Activated T-helper 1 cell treated with anti-CD3 and anti-CD28 coated beads, Interleukin-12 subunit alpha, Interleukin-12 subunit beta, Interleukin-2, Interleukin-4 antibody, amounts not matched to agents 30 ng/mL and 10 ng/mL and 1 ng/mL, durations not matched to agents 14 hours and 24 hours and 36 hours (primary cell): ENCODE measurements around the gene TREX2. TPM values are rescaled to one million over a fixed set of nuclear protein-coding genes. Genes with fewer than 3 reads are reported as not detected.
A peak's percentile ranks its signal among the peaks of the same experiment; 100 is the strongest.

Source experiments
- DNase-seq: peaks from one replicate; pipeline ENCODE4 v3.0.0; 2021; ENCODE audit warnings: low spot score
- H3K27ac Mint-ChIP-seq: one replicate; pipeline ENCODE4 v1.8.0; 2021; ENCODE audit warnings: mild to moderate bottlenecking, mixed read lengths
- H3K27me3 Mint-ChIP-seq: one replicate; pipeline ENCODE4 v1.8.0; 2022; ENCODE audit warnings: mild to moderate bottlenecking, moderate library complexity, mixed read lengths; ENCODE audit not compliant: insufficient read depth
- H3K36me3 Mint-ChIP-seq: one replicate; pipeline ENCODE4 v1.8.0; 2021; ENCODE audit warnings: low read depth, mixed read lengths
- H3K4me1 Mint-ChIP-seq: one replicate; pipeline ENCODE4 v1.8.0; 2021; ENCODE audit warnings: low read depth, mixed read lengths
- H3K4me3 Mint-ChIP-seq: one replicate; pipeline ENCODE4 v1.8.0; 2021; ENCODE audit warnings: mild to moderate bottlenecking, moderate library complexity, mixed read lengths
- H3K9me3 Mint-ChIP-seq: one replicate; pipeline ENCODE4 v1.8.0; 2021; ENCODE audit warnings: mixed read lengths
- intact Hi-C: fragments of 100-400 bp; cut with micrococcal nuclease; formaldehyde crosslinking; loops from one replicate; pipeline ENCODE4 v1.15.1; 2024
- total RNA-seq: library from RNA; stranded (reverse); gene quantifications from 2 replicates; pipeline ENCODE4 v1.2.3, GENCODE V29; 2022

Gene TREX2
- total RNA-seq, 1 donor from 2014 or later, result 1.3 TPM

DNA sequence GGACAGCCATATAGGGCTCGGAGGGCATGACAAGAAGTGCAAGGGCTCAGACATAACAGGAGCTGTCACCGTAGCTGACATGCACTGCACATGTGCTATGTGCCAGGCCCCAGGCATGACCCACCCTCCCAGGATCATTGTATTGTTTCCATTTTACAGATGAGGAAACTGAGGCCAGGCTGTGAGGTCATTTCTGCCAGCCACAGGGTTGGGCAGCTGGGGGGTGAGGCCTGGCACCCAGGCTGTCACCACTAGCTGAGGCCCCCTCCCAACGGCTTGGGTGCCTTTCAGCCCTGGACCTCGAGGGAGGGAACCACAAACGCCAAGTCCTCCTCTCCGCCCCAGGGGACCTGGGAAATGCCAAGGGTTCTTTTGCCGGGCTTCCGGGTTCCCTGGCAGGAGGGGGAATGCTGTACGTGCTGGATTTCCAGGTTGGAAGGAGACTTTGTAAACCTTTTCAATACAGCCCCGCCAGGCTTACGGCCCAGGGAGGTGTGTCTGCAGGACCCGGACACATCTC lies 12.6 kb downstream of the TREX2 start:
- no peak for DNase-seq
- H3K27ac Mint-ChIP-seq, result no peak overlapping the region
- H3K27me3 Mint-ChIP-seq, result no peaks in the 10 kb centered on the region
- intact Hi-C loops, result no loop called here
- H3K36me3 Mint-ChIP-seq, result no peaks in the 10 kb centered on the region
- H3K9me3 Mint-ChIP-seq, result no peaks in the 10 kb centered on the region
- H3K4me3 Mint-ChIP-seq, result no peak overlapping the region
- no peaks in the 10 kb centered on the region for H3K4me1 Mint-ChIP-seq

- Mint-ChIP-seq H3K4me1 (no peaks in the 10 kb centered on the region), H3K4me3 (no peak overlapping the region), H3K27ac (no peak overlapping the region), H3K9me3 (no peaks in the 10 kb centered on the region), H3K36me3 (no peaks in the 10 kb centered on the region), H3K27me3 (no peaks in the 10 kb centered on the region)
- intact Hi-C loops, result no loop called here
- no peak for DNase-seq
Observed at GRCh38 chrX:153430796-153431195, 15.1 kb downstream of the TREX2 start.

- H3K36me3 Mint-ChIP-seq, result no peaks in the 10 kb centered on the region
- H3K4me1 Mint-ChIP-seq, result no peaks in the 10 kb centered on the region
- H3K27me3 Mint-ChIP-seq, result no peaks in the 10 kb centered on the region
- H3K4me3 Mint-ChIP-seq, result no peak overlapping the region
- no peak overlapping the region for H3K27ac Mint-ChIP-seq
- intact Hi-C loops, result no loop called here
- no peak for DNase-seq
- no peaks in the 10 kb centered on the region for H3K9me3 Mint-ChIP-seq
Observed at GRCh38 chrX:153426204-153426603, 19.7 kb downstream of the TREX2 start.

DNA sequence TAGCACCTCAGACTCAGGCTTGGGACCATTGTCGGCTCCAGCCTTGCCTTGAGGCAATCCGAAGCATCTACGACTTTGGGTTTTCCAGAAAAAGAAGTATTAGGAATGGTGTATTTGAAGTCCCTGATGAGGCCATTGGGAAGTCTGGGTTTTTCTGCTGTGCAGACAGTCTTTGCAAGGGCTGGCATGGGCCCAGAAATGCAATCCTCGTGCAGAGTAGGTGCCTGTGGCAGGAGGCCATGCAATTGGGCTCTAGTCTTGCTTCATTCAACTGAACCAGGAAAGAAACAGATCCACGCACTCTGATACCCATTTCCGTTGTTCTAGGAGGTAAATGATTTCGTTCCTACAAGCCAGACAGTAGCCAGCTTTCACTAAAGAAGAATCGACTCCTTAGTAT lies 22.2 kb downstream of the TREX2 start:
- Mint-ChIP-seq H3K4me1 (no peaks in the 10 kb centered on the region), H3K27ac (no peak overlapping the region), H3K4me3 (no peak overlapping the region), H3K9me3 (no peaks in the 10 kb centered on the region), H3K27me3 (no peaks in the 10 kb centered on the region), H3K36me3 (no peaks in the 10 kb centered on the region)
- intact Hi-C loops, result no loop called here
- DNase-seq, result no peak

- Mint-ChIP-seq H3K4me1 (no peaks in the 10 kb centered on the region), H3K27ac (no peak overlapping the region), H3K4me3 (no peak overlapping the region), H3K27me3 (no peaks in the 10 kb centered on the region), H3K36me3 (no peaks in the 10 kb centered on the region), H3K9me3 (no peaks in the 10 kb centered on the region)
- DNase-seq, result no peak
- intact Hi-C loops, result no loop called here
Observed at GRCh38 chrX:153421856-153422255, 24.0 kb downstream of the TREX2 start.

DNA sequence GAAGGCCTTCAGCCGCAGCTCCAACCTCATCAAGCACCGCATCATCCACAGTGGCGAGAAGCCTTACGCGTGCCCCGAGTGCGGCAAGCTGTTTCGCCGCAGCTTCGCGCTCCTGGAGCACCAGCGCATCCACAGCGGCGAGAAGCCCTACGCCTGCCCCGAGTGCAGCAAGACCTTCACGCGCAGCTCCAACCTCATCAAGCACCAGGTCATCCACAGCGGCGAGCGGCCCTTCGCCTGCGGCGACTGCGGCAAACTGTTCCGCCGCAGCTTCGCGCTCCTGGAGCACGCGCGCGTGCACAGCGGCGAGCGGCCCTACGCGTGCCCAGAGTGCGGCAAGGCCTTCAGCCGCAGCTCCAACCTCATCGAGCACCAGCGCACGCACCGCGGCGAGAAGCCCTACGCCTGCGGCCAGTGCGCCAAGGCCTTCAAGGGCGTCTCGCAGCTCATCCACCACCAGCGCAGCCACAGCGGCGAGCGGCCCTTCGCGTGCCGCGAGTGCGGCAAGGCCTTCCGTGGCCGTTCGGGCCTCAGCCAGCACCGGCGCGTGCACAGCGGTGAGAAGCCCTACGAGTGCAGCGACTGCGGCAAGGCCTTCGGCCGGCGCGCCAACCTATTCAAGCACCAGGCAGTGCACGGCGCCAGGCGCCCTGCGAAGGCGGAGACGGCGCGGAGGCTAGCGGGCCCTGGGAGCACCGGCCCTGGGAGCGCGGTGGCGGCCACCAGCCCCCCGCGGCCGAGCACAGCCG lies 24.8 kb downstream of the TREX2 start:
- intact Hi-C loops, result no loop called here

DNA sequence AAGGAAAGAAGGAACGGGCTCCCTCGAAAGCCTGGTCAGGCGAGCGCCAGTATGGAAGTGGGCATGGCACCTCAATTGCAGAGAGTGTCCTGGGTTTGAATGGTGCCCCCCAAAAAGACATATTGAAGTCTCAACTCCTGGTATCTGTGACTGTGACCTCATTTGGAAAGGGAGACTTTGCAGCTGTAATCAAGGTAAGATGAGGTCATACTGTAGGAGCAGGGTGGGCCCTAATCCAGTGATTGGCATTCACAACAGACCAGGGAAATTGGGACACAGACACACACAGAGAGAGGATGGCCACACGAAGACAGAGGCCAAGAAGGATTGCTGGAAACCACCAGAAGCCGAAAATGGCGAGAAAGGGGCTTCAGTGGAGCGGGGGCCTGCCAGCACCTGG lies 28.2 kb downstream of the TREX2 start:
- no peak for DNase-seq
- no peak overlapping the region for H3K4me3 Mint-ChIP-seq
- intact Hi-C loops, result no loop called here
- H3K4me1 Mint-ChIP-seq, result no peaks in the 10 kb centered on the region
- H3K9me3 Mint-ChIP-seq, result no peaks in the 10 kb centered on the region
- no peaks in the 10 kb centered on the region for H3K27me3 Mint-ChIP-seq
- H3K36me3 Mint-ChIP-seq, result no peaks in the 10 kb centered on the region
- no peak overlapping the region for H3K27ac Mint-ChIP-seq

More for the DNA sequence above, 24.8 kb downstream of the TREX2 start:
- H3K27ac Mint-ChIP-seq, result no peak overlapping the region
- H3K36me3 Mint-ChIP-seq, result no peaks in the 10 kb centered on the region
- no peak for DNase-seq
- H3K4me3 Mint-ChIP-seq, result no peak overlapping the region
- H3K9me3 Mint-ChIP-seq, result no peaks in the 10 kb centered on the region
- no peaks in the 10 kb centered on the region for H3K27me3 Mint-ChIP-seq
- H3K4me1 Mint-ChIP-seq, result no peaks in the 10 kb centered on the region

GRCh38 chrX:153416781-153417450 lies 28.9 kb downstream of the TREX2 start:
- H3K4me3 Mint-ChIP-seq, result no peak overlapping the region
- H3K4me1 Mint-ChIP-seq, result no peaks in the 10 kb centered on the region
- no peaks in the 10 kb centered on the region for H3K36me3 Mint-ChIP-seq
- H3K9me3 Mint-ChIP-seq, result no peaks in the 10 kb centered on the region
- no peak for DNase-seq
- no peak overlapping the region for H3K27ac Mint-ChIP-seq
- intact Hi-C loops, result no loop called here
- H3K27me3 Mint-ChIP-seq, result no peaks in the 10 kb centered on the region

DNA sequence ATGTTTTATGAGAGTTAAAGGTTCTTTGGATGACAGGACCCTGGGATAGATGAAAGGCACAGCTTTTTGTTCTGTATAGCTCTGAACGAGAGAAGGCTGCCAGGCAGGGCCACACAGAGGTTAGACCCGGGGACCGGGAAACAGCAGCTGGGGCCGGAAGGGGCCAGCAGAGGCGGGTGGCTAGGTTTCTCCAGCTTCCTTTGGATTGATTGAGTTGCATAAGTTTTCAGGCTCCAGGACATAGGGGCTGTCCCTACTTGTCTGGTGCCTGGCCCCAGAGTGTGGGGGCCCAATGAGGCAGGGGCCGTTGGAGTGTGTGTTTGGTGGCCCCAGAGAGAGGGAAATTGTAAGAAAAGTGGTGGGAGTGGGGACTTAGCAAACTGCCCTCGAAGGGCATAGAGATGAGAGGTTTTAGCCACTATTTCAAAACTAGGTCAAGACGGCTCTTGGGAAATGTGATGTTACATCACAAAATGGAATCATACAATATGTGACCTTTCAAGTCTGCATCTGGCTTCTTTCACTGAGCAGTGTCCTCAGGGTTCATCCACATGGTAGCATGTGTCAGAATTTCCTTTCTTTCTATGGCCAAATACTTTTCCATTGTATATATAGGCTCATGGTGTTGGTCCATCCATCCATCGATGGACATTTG lies 30.9 kb downstream of the TREX2 start:
- Mint-ChIP-seq H3K4me1 (no peaks in the 10 kb centered on the region), H3K4me3 (no peak overlapping the region), H3K27me3 (no peaks in the 10 kb centered on the region), H3K36me3 (no peaks in the 10 kb centered on the region), H3K27ac (no peak overlapping the region), H3K9me3 (no peaks in the 10 kb centered on the region)
- intact Hi-C loops, result no loop called here
- DNase-seq, result no peak

DNA sequence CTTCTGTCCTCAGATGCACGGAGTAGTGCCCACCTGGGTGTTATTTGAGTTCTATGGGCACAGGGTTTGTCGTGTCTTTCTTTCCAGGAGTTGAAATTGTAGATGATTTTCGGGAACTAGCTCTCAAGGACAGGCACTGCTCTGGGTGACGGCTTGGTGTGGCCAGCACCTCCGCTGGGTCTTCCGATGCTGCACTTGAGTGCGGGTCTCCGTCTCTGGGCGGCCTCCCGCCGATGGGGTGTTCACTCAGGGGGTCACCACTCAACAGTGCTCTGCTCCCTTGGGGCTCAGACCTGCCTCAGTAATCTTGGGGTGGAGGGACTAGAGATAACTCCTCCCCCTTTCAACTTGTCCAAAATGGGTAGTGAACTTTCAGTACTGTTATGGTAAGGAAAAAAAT lies 32.1 kb downstream of the TREX2 start:
- no peak for DNase-seq
- no peaks in the 10 kb centered on the region for H3K4me1 Mint-ChIP-seq
- H3K4me3 Mint-ChIP-seq, result no peak overlapping the region
- H3K9me3 Mint-ChIP-seq, result no peaks in the 10 kb centered on the region
- no peaks in the 10 kb centered on the region for H3K36me3 Mint-ChIP-seq
- H3K27me3 Mint-ChIP-seq, result no peaks in the 10 kb centered on the region
- intact Hi-C loops, result no loop called here
- H3K27ac Mint-ChIP-seq, result no peak overlapping the region

- H3K27ac Mint-ChIP-seq, result no peak overlapping the region
- no peaks in the 10 kb centered on the region for H3K36me3 Mint-ChIP-seq
- intact Hi-C loops, result no loop called here
- DNase-seq, result no peak
- peak overlapping the region; percentile 77 for H3K4me3 Mint-ChIP-seq
- no peaks in the 10 kb centered on the region for H3K9me3 Mint-ChIP-seq
- no peaks in the 10 kb centered on the region for H3K4me1 Mint-ChIP-seq
- no peaks in the 10 kb centered on the region for H3K27me3 Mint-ChIP-seq
Observed at GRCh38 chrX:153412746-153413720, 32.8 kb downstream of the TREX2 start.

GRCh38 chrX:153411988-153412574 lies 33.8 kb downstream of the TREX2 start:
- DNase-seq, result no peak
- no peaks in the 10 kb centered on the region for H3K27me3 Mint-ChIP-seq
- no peaks in the 10 kb centered on the region for H3K36me3 Mint-ChIP-seq
- intact Hi-C loops, result loop anchor here (2.0 kb wide), 2 partner anchors 59 to 75 kb away; partner anchors contain the start of gene HAUS7
- no peaks in the 10 kb centered on the region for H3K9me3 Mint-ChIP-seq
- no peaks in the 10 kb centered on the region for H3K4me1 Mint-ChIP-seq
- H3K27ac Mint-ChIP-seq, result peak overlapping the region; percentile 44
- H3K4me3 Mint-ChIP-seq, result peak overlapping the region; percentile 77
